MM.1S (cell line): ENCODE results near the gene TMCO4.

Experiments used
- EZH2 ChIP-seq: fragments of 300-600 bp; sonication (generic); optimal IDR thresholded peaks from 2 replicates; pipeline ENCODE3; 2017; ENCODE audit warnings: low read depth, mild to moderate bottlenecking, antibody characterized with exemption, low read length, mixed read lengths
- EZH2phosphoT487 ChIP-seq: fragments of 300-600 bp; sonication (generic); IDR thresholded peaks from 2 replicates; pipeline ENCODE4 v1.6.1; 2018; ENCODE audit warnings: antibody characterized with exemption, low read length
- TF ChIP-seq, protein P1 (sequence below): fragments of 300-600 bp; sonication (generic); IDR thresholded peaks from 2 replicates; pipeline ENCODE4 v1.5.1; 2016; ENCODE audit warnings: antibody characterized with exemption, low read length, mixed read lengths

- TF ChIP-seq, protein P1, sequence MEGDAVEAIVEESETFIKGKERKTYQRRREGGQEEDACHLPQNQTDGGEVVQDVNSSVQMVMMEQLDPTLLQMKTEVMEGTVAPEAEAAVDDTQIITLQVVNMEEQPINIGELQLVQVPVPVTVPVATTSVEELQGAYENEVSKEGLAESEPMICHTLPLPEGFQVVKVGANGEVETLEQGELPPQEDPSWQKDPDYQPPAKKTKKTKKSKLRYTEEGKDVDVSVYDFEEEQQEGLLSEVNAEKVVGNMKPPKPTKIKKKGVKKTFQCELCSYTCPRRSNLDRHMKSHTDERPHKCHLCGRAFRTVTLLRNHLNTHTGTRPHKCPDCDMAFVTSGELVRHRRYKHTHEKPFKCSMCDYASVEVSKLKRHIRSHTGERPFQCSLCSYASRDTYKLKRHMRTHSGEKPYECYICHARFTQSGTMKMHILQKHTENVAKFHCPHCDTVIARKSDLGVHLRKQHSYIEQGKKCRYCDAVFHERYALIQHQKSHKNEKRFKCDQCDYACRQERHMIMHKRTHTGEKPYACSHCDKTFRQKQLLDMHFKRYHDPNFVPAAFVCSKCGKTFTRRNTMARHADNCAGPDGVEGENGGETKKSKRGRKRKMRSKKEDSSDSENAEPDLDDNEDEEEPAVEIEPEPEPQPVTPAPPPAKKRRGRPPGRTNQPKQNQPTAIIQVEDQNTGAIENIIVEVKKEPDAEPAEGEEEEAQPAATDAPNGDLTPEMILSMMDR, result no peak
- no peak for TF ChIP-seq EZH2
- TF ChIP-seq EZH2phosphoT487, result no peak
Measured at GRCh38 chr1:19635646-19636045, 164.1 kb downstream of the TMCO4 start.
